ENCODE data around the gene CAPN12. TPM values are rescaled to one million over a fixed set of nuclear protein-coding genes. Genes with fewer than 3 reads are reported as not detected.

The CAPN12 gene
- total RNA-seq, 3 donors from 2014 or later, result 0.16 to 9.2 (median 4.1) TPM

DNA sequence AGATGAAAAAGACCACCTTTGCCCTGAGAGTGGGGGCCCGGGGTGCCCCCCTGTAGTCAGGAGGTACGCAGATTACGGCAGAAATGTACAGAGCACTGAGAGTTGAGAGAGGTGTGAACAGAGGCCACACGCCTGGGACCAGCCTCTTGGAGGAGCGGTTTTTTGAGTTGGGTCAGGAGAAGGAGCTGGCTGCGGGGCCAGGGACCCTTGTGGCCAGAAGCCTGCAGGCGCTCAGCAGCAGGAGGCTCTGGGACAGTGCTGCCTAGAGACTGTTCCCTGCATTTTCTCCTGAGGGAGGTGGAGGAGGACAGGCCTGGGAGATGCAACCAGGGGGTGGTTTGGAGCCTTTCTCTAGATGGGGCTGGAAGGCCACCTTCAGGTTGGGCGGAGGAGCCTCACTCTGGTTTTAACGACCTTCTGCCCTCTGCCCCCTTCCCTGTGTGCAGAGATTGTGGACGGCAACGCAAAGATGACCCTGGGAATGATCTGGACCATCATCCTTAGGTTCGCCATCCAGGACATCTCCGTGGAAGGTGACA, 39.7 kb downstream of the CAPN12 start:
- Histone ChIP-seq H3K4me3 (no peak overlapping the region), H3K9me3 (no peaks in the 10 kb centered on the region), H3K4me1 (peaks cover 8 to 13% of the 10 kb centered on the region in 2 donors), H3K36me3 (no peaks in the 10 kb centered on the region), H3K27ac (peak overlapping the region; percentile 63 to 86), H3K27me3 (no peaks in the 10 kb centered on the region)
- intact Hi-C loops (cut with DNase I; ENCODE audit: low total_unique reads), result no loop called here
- TF ChIP-seq, protein P1, sequence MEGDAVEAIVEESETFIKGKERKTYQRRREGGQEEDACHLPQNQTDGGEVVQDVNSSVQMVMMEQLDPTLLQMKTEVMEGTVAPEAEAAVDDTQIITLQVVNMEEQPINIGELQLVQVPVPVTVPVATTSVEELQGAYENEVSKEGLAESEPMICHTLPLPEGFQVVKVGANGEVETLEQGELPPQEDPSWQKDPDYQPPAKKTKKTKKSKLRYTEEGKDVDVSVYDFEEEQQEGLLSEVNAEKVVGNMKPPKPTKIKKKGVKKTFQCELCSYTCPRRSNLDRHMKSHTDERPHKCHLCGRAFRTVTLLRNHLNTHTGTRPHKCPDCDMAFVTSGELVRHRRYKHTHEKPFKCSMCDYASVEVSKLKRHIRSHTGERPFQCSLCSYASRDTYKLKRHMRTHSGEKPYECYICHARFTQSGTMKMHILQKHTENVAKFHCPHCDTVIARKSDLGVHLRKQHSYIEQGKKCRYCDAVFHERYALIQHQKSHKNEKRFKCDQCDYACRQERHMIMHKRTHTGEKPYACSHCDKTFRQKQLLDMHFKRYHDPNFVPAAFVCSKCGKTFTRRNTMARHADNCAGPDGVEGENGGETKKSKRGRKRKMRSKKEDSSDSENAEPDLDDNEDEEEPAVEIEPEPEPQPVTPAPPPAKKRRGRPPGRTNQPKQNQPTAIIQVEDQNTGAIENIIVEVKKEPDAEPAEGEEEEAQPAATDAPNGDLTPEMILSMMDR (IDR thresholded peaks at IDR 0.05), result no peak
- TF ChIP-seq POLR2A (IDR thresholded peaks at IDR 0.05) (no peak), POLR2AphosphoS5 (IDR thresholded peaks at IDR 0.05) (no peak)
- no peak for DNase-seq (ENCODE audit: low spot score in 2 of 2)

DNA sequence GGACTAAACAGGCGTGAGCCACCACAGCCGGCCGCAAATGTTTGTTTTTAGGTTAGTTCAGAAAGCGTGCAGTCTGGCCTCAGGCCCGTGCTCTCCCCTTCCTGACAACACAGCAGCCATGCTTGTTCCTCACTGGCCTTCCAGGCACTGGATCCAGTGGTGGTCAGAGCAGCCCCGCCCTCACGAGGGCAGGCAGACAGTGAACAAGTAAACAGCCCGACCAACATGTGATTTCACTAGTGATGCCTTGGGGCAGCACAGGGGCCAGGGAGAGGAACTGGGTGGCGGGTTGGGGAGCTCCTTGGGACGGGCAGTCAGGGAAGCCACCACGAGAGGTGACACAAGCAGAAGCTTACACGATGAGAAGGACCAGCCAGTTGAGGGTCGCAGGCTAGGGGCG, 40.8 kb downstream of the CAPN12 start:
- intact Hi-C loops (cut with DNase I; ENCODE audit: low total_unique reads), result no loop called here
- H3K36me3 ChIP-seq, result no peaks in the 10 kb centered on the region

GRCh38 chr19:38702278-38702677, 42.0 kb downstream of the CAPN12 start:
- no peaks in the 10 kb centered on the region for H3K36me3 ChIP-seq
- peaks cover 4 to 15% of the 10 kb centered on the region in 2 donors for H3K4me1 ChIP-seq
- intact Hi-C loops (cut with DNase I; ENCODE audit: low total_unique reads), result no loop called here
- H3K27ac ChIP-seq, result peak overlapping the region; percentile 85 to 99
- H3K4me3 ChIP-seq, result no peak overlapping the region
- no peak for TF ChIP-seq POLR2AphosphoS5 (IDR thresholded peaks at IDR 0.05)
- TF ChIP-seq POLR2A (IDR thresholded peaks at IDR 0.05), result no peak
- DNase-seq (ENCODE audit: low spot score in 2 of 2), result no peak
- no peaks in the 10 kb centered on the region for H3K27me3 ChIP-seq
- no peaks in the 10 kb centered on the region for H3K9me3 ChIP-seq

More for the DNA sequence above, 40.8 kb downstream of the CAPN12 start:
- Histone ChIP-seq H3K9me3 (no peaks in the 10 kb centered on the region), H3K4me1 (peaks cover 8 to 13% of the 10 kb centered on the region in 2 donors), H3K27me3 (no peaks in the 10 kb centered on the region), H3K27ac (peak overlapping the region in 1 of 2 donors; percentile 52), H3K4me3 (no peak overlapping the region)
- no peak for DNase-seq (ENCODE audit: low spot score in 2 of 2)
- TF ChIP-seq, protein P1 (IDR thresholded peaks at IDR 0.05), result no peak
- TF ChIP-seq POLR2AphosphoS5 (IDR thresholded peaks at IDR 0.05) (peak in 1 of 3 donors; percentile 24), POLR2A (IDR thresholded peaks at IDR 0.05) (no peak)

GRCh38 chr19:38701455-38702063, 42.7 kb downstream of the CAPN12 start:
- intact Hi-C loops (cut with DNase I; ENCODE audit: low total_unique reads), result no loop called here
- no peak for TF ChIP-seq POLR2A (IDR thresholded peaks at IDR 0.05)
- TF ChIP-seq POLR2AphosphoS5 (IDR thresholded peaks at IDR 0.05), result no peak
- TF ChIP-seq, protein P1 (IDR thresholded peaks at IDR 0.05), result no peak
- H3K4me3 ChIP-seq, result no peak overlapping the region
- H3K36me3 ChIP-seq, result no peaks in the 10 kb centered on the region
- no peaks in the 10 kb centered on the region for H3K9me3 ChIP-seq
- peaks cover 4 to 9% of the 10 kb centered on the region in 2 donors for H3K4me1 ChIP-seq
- H3K27me3 ChIP-seq, result no peaks in the 10 kb centered on the region
- H3K27ac ChIP-seq, result peak overlapping the region; percentile 85 to 99
- DNase-seq (ENCODE audit: low spot score in 2 of 2), result no peak

DNA sequence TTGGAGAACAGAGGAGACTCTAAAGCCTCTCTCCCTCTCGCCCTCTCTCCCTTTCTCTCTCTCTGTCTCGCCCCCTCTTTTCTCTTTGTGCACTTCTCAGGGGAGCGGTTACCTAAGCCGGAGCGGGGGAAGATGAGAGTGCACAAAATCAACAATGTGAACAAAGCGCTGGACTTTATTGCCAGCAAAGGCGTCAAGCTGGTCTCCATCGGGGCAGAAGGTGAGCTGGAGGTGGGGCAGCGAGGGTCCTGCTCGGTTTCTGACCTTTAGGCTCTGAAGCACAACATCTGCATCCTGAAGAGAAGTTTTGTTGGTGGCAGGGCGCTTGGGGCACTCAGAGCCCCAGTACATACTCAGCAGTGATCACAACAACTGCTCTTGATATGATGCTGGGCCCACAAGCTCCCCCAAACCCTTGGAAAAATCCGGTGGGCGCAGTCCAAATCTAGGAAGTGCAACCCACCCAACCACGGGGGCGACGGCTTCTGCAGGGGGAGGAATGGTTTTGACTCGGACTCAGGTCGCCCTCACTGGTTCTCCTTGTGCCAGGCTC, 43.3 kb downstream of the CAPN12 start:
- H3K36me3 ChIP-seq, result no peaks in the 10 kb centered on the region
- intact Hi-C loops (cut with DNase I; ENCODE audit: low total_unique reads), result no loop called here

More for the DNA sequence above, 43.3 kb downstream of the CAPN12 start:
- peak overlapping the region; percentile 85 to 99 for H3K27ac ChIP-seq
- peaks cover 4 to 9% of the 10 kb centered on the region in 2 donors for H3K4me1 ChIP-seq
- no peak for DNase-seq (ENCODE audit: low spot score in 2 of 2)
- H3K27me3 ChIP-seq, result no peaks in the 10 kb centered on the region
- H3K4me3 ChIP-seq, result no peak overlapping the region
- H3K9me3 ChIP-seq, result no peaks in the 10 kb centered on the region
- TF ChIP-seq, protein P1 (IDR thresholded peaks at IDR 0.05), result no peak
- TF ChIP-seq POLR2AphosphoS5 (IDR thresholded peaks at IDR 0.05), result no peak
- no peak for TF ChIP-seq POLR2A (IDR thresholded peaks at IDR 0.05)
